Measurements from ENCODE around the gene CREB3L4.

The CREB3L4 gene, protein sequence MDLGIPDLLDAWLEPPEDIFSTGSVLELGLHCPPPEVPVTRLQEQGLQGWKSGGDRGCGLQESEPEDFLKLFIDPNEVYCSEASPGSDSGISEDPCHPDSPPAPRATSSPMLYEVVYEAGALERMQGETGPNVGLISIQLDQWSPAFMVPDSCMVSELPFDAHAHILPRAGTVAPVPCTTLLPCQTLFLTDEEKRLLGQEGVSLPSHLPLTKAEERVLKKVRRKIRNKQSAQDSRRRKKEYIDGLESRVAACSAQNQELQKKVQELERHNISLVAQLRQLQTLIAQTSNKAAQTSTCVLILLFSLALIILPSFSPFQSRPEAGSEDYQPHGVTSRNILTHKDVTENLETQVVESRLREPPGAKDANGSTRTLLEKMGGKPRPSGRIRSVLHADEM

DNA sequence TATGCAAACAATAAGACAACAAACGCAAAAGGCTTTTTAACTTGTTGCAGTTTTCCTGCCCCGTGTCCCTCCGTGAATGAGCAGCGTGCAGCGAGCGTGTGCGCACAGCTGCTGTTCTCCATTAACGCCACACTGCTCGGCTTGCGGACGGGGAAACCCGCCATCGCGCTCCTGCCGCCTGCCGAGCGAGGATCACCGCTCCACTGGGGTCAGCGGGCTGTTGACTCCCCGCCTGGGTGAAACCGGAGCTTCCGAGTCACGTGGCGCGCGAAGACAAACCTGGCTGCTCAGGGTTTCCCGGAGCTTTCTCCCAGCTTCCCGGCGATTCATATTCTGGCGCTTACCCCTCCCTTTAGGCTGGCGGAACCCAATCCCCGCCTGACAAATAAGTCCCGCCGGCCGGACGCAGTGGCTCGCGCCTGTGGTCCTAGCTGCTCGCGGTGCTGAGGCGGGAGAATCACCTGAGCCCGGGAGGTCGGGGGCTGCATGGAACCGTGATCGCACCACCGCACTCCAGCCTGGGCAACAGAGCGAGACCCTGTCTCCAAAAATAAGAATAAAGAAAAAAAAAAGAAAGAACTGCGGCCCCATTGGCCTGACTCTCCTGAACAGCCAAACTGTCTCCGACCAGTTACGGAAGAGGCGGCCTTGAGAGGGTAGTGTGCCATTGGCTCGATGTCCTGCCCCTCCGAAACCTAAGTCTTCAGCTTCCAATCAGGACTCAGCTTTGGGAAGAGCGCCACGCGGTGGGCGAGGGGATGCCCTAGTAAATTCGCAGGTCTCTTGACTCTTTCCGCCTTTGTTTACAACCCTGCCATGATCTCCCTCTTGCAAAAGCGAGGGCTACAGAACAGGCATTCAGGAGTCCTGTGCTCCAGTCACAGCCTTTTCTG, at the start of gene CREB3L4:
Gene CREB3L4, plus strand, starts transcription at position 796 of the 893 bp plus-strand sequence. CDS start 624 bp downstream, outside the sequence.
- DNase-seq: peak; percentile 98

DNA sequence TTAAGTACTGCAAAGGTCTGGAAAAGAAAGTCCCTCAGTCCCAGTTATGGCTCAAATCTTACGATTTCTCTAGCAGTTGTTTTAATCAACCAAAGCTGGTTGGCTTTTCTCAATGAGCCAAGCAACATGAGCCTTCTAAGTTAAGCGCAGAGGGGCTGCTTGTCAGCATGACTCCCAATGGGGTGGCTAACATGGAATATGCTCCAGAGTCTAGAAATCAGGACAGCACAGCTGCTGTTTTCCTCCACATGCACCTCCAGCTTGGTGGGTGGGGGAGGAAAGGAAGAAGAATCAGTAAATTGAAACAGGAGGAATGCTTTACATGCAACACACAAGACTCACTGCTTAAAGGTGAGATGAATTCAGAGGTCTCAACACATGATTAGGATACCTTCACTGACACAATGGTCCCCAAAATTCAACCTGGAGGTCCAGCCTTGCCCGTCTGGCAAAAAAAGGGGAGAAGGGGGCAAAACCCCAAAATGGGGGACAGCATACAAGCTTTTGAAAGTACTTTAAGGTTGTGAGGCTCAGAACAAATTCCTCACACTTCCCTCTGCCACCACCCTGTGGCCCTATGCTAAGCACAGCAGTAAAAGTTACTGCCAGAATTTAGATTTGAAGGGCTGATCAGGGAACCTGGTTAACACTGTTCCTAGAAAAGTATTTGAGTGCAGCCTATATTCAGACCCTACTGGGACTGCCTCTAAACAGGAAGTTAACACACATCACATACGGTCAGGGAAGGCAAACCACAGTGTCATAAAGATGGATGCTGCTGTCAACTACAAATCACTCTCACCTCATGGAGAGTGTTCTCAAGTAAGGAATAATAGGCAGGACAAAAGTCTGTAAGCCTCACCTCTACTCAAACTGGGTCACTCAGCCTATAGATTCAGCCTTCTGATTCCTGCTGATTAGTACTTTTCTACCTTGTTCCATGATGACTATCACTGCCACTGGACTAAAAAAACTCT, 47.5 kb upstream of the CREB3L4 start:
- DNase-seq: no peak

DNA sequence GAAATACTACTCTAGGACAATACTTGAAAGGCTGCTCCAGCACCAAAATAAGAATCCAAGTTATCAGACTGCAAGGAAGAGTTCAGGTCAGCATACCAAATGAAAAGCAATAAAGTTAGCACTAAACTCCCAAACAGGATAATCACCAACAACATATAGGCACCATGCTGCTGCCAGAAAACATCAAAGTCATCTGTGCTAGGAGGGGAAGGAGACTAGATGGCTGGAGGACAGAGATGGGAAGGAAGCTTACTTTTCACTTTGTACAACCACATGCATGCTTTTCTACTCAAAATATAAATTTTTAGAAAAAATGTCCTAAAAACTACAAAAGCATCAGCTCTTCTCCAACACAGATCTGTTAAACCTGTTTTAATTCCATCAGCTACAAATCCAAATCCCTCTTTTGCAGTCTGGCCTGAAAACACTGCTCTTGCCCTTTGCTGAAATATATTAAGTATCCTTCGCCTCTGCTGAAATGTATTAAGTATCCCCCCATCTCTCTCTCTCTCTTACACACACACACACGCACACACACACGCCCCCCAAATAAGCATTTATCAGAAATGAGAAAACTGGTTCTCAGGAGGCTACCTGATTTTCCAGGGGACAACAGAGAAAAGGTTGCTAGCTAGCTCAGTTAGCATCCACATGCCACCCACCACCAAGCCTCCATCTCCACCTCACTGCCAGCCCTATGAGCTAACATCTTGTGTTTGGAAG, 46.5 kb upstream of the CREB3L4 start:
- no peak for DNase-seq

DNA sequence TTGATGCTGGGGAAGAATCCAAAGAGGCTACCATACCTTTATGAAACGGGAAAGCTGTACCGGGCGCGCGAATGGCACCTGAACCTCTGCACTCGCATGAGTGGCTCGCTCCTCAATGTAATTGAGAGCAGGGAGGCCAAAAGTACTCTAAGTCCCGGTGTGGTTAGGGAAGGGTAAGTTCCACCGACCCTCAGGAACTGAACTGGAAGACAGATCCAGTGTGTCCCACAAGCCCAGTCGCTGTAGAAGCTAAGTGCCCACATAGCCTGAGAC, 46.0 kb upstream of the CREB3L4 start:
- DNase-seq: no peak

DNA sequence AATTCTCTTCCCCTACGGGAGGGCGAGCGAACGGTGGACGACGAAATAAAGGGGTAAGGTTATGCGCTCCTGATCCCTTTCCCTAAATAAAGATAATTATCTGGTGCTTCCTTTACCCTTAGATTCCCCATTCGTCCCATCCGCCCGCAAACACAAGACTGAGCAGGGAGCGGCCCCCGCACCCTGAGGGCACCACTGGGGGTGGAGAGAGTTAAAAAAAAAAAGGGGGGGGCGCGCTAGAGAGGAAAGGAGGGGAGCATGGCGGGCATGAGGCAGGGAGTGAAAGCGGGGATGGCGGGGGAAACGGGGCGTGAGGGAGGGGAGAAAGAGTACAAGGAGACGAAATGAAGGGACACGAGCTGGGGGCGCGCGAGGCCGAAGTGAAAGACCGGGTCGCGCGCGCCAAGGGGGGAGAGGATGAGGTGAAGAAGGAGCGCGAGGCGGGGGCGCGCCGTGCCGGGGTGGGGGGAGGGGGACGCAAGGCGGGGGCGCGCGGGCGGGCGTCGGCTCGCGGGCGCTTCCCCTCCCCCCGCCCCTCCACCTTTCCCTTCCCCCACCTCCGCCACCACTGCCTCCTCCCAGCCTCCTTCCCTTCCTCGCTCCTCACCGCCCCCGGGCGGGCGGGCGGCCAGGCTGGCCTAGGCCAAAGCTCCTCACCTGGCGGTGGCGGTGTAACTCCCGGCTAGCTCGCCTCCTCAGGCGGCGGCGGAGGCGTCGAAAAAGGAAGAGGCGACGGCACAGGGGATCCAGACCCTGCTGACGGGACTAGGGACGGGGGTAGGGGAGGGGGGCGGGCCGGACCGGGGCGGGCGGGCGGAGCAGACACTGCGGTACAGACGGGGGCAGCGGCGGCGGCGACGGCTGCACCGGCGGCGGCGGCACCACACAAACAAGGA, 45.4 kb upstream of the CREB3L4 start:
- DNase-seq: no peak

DNA sequence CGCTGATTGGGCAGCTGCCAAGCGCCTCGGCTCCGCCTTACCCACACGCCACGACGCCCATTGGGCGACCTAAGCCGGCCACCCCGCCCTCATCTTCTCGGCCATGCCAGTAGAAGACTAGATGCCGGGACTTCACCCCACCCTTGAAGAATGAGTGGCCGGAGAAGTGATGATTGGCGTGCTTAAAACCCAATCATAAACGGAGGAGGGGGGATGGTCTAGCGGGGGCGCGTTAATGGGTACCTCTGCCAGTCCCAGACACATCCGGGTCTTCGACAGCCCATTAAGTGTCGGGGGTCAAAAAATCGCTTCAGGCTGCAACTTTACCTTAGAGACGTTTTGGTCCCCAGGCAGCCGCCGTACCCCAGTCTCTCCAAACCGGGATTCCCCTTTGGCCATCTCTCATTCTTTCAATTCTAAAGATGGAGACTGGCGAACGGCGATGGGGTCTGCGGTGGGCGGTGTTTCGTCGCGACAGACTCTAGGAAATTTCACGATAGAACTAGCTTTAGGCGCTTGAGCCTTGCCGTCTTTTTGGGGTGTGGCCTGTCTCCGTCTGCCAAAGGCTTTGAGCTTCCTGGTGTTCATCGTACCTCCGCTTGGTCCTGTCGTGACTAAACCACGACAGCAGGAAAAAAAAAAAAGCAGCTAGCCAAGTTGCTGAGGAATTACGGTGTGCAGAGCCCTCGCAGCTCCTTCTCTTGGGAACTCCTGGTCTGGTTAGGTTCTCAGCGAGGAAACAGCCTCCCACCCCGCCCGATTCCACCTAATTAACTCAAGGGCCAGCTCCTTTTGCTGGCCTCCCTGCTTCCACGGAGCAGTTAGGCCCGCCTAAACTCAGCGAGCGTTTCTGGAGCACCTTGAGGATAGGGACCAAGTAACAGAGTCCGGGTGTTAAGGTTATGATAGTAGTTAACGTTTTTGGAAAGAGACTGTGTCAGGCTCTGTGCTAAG, 44.5 kb upstream of the CREB3L4 start, which contains the start of gene GATAD2B:
Gene GATAD2B, minus strand, starts transcription at position 1 of the 954 bp plus-strand sequence. CDS start 94,625 bp downstream, outside the sequence.
- DNase-seq: peak; percentile 100

DNA sequence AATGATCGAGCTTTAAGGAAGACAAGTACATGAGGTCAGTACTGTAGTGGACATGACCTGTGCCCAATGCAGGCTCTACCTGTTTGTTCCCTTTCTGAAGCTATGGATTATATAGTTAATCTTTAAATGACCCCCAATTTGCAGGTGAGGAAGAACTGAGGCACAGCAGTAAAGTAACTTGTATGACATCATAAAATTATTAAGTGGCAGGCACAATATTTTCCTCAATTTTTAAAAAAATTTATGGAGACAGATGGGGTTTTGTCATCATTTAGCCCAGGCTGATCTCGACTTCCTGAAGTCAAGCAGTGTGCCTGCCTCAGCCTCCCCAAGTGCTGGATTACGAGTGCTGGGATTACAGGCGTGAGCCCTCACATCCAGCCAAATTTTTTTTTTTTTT, 41.3 kb upstream of the CREB3L4 start:
- no peak for DNase-seq

DNA sequence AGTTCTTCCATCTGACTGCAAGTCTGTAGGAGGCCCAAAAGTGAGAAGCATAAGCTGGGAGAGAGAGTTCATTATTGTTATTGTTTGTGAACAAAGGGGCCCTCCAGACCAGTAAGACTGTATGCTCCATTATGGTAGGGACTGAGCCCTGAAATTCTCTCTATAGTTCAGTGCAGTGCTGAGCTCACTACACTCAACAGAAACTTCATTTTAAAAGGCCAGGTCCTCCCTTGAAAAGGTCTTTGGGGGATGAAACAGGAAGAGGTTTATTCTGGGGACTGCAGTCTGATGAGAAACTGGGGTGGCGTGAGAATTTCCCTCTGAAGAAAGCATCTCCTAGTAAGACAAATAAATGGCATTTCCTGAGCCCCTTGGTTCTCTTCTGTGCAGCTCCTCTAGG, 39.5 kb upstream of the CREB3L4 start:
- DNase-seq: no peak

DNA sequence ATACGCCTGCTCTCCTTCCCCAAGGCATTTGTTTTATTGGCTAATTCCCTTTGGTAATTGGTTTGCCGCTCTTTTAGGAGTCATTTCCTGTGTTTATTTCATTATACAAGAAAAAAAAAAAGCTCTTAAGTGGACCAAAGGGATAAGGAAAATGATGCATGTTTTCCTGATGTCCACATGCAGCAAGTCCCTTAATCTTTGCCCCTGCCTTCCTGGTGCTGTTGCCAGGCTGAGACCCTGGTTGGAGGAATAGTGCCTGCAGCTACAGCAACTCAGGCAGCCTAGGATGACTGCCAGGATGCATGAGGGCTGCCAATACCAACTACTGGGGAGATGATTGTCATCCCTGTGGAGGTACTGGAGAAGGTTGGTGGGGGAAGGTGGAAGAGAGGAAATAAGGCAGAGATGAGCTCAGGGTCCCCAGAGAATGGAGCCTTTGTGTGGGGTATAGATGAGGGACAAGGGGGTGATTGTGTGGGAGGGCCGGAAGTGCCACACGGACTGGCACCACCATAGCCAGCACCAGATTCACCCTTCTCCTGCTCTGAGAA, 38.8 kb upstream of the CREB3L4 start:
- no peak for DNase-seq

DNA sequence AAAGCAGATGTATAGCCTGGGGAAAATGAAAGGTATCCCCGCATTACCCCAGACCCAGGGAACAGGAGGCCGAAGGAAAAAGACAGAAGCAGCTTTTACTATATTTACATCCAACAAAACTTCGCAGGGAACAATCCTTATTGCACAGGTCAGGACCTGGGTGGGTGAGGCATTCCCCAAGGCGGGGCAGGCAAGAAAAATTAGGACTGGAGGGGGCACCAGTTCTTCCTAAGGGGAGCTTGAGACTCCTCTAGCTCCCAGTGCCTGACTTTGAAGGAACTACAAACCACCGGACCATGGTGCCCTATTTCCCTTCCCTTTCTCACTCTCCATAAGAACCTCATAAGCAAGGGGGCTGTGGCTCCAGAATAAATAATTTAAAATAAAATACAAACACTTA, 38.3 kb upstream of the CREB3L4 start:
- DNase-seq: no peak

DNA sequence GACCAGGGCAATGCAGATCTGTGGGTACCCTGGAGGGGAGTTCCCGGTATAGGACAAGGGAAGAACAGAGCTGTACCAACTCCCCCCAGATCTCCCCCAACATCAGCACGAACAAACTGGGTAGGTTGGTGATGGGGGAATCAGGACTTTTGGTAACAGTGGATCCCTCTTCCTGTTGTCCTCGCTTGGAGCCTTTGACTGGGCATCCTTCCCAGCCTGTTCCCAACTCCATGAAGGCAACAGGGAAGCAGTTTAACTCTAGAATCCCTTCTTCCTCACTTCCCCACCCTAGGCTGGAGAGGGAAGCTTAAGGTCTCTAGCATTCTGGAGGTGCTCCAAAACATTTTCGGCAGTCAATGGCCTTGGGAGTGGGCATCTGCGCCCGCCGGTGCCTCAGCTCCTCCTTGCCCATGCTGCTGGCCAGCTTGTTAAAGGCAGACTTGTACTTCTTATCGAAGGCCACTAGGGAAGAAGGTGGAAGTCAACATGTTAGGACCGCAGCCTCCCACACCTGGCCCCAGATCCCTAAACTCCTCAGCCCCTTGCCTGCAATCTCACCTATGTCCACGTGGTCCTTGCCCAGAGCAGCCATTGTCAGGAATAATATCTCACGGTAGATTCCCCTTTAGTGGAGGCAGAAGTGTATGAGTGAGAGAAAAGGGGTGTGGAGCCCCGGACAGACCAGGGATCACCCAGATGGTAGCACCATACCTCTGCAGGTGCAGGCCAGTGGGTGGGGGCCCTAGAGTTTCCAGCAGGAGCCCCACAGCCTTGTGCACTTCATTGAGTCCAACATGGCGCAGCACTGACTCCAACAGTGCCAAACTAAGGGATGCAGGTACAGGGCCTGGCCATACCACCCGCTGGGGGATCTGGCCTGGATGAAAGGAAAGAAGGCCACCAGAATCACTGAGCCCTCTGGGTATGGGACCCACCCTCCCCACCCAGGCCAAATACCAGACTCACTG, 37.4 kb upstream of the CREB3L4 start:
- DNase-seq: no peak

DNA sequence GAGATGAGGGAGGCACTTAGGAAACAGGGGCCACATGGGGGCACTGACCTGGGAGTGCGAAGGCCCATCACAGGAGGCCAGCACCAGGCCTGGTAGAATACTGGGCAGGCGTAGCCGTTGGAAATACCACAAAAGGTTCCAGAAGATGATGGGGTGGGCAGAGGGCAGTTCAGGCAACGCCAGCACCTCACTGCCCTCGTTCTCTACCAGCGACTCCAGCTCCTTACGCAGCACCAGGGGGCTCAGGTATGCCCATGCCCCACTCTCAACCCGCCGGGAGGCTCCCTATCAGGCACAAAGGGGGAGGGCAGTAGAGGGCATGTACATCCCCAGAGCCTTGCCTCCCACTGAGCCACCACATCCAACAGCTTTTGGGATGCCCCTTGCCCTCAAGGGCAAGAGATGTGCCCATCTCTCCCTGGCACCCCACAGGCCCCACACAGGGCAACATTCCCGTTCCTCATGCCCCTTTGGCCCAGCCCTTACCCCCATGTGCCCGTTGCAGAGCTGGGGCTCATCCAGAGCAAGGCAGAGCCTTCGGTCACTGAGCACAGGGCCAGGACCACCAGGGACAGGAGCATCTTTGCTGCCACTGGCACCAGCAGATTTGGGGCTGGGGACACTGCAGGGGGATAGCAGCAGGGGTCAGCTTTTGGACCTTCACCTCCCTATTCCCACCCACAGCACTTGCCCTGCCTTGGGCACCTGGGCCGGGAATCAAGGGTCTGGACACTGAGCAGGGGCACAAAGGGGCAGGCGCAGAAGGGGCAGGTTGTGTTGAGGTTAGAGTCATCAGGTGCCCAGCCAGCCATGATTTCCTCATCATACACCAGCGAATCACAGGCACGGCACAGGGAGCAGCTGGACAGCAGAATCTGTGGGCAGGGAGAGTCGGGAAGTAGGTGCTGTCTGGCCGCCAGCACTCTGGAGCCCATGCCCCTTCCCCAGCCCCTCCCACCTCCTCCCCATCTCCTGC, 35.3 kb upstream of the CREB3L4 start:
- no peak for DNase-seq

DNA sequence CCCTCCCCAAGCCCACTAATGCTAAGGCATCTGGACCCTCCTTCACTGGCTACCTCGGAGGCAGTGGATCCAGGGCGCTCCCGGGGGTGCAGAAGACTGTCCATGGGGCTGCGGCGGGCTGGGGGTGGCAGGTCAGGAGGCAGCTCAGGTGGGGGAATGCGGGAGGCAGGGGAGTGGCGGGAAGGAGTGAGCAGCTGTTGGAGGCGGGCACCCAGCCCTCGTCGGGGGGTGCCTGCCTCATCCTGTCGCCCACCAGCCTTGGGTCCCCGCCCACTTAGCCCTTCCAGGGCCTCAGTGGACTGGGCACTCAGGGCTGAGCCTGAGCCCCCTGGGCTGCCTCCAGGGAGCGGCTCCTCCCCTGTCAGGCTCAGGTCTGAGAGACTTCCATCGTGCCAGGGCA, 34.3 kb upstream of the CREB3L4 start:
- no peak for DNase-seq

DNA sequence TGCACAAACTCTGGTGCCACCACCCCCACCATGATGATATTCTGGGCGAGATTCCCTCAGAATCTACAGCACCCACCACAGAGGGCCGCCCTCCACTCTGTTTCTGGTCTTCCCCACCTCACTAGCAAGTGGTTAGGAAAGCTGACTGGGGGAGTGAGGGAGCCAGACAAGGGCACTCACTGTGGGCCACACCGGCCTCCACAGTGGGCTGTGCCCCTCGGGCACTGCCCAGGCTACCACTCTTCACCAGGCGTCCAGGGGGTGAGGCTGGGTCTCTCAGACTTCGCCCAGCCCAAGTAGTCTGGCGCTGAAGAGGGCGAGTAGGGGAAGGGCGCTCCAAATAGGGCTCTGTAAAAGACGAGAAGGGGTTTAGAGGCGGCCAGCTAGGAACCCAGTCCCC, 33.7 kb upstream of the CREB3L4 start:
- no peak for DNase-seq

DNA sequence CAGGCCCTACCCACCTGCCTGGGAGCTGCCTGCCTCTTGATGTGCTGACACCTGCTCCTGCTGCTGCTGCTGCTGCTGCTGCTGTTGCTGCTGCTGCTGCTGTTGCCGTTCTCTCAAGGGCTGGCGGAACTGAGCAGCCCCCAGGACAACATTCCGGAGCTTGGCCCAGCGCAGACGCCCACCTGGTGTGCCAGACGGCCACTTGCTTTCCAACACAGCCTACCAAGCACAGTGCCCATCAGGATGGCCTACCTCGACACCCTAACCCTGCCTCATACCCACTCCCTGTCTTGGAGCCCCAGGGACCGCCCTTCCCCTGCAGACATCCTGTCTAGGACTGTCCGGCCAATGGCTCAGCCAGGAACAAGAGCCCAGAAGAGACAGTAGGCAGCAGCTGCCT, 33.0 kb upstream of the CREB3L4 start:
- no peak for DNase-seq

DNA sequence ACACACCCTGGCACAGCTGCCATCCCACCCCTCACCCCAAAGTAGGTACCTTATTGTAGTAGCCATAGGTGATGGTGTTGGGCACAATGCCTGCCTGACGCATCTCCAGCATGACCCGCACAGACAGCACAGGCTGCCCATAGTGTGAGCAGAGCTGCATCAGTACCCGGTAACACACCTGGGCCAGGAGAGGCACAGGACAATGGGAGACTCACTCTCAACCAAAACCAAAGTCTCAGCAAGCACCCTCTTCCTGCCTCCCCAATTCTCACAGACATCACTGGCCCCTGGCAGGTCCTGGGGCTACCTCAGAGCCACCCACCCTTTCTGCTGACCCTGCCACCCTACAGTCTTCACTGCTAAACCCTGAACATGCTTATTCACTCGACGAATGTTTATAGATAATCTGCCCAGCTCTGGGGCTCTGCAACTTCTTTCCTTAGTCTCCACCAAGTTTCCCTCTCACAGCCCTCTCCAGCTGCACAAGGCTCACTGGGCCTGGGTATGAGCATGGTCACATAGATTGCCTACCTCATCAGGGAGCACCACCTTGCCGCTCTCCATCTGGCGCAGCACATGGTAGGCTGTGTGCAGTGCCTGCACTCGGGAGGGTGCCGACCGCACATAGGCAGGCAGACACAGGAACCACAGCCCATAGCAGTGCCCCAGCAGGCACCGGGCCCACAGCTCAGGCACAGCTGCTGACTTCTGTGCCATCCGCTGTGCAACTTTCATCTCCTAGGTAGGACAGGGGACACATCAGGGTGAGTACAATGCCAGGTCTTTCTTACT, 31.5 kb upstream of the CREB3L4 start:
- DNase-seq: no peak

Measured in eye (tissue), 1 donor.